Measurements from ENCODE around the gene MAFG. TPM values are rescaled to one million over a fixed set of nuclear protein-coding genes. Genes with fewer than 3 reads are reported as not detected.
A peak's percentile ranks its signal among the peaks of the same experiment; 100 is the strongest.

The MAFG gene
- total and polyA plus RNA-seq, 4 donors, result 11.9 to 33.3 (median 23.3) TPM

- ATAC-seq (ENCODE audit: insufficient read depth, low FRiP score) (no peak), DNase-seq (no peak)
- H3K9ac ChIP-seq (ENCODE audit: insufficient read depth in 1 of 2, low read length in 2 of 2), result no peak overlapping the region
- no peak for TF ChIP-seq CTCF (IDR thresholded peaks at IDR 0.05; ENCODE audit: control extremely low read depth, extremely low read depth)
- H3K4me3 ChIP-seq, result no peak overlapping the region
- no peak overlapping the region for H3K27ac ChIP-seq (ENCODE audit: low read depth in 1 of 2, low read length in 1 of 2)
- no peaks in the 10 kb centered on the region for H3K9me3 ChIP-seq (ENCODE audit: control insufficient read depth in 4 of 4, insufficient read depth in 3 of 4, low read length in 3 of 4)
- no peaks in the 10 kb centered on the region for H3K27me3 ChIP-seq (ENCODE audit: control insufficient read depth in 3 of 3, insufficient read depth in 3 of 3, low read length in 2 of 3)
- no peaks in the 10 kb centered on the region for H3K36me3 ChIP-seq (ENCODE audit: control insufficient read depth in 4 of 4, insufficient read depth in 4 of 4, low read length in 4 of 4)
- peaks cover 0 to 34% (median 15%) of the 10 kb centered on the region in 5 donors for H3K4me1 ChIP-seq (ENCODE audit: control insufficient read depth in 5 of 5, insufficient read depth in 5 of 5, low read length in 5 of 5)
- 92 to 96% methylated on average over 31 of the region's 31 CpGs for WGBS, 2 donors
These were observed 2.0 kb upstream of the MAFG start for GRCh38 chr17:81929253-81930141.

DNA sequence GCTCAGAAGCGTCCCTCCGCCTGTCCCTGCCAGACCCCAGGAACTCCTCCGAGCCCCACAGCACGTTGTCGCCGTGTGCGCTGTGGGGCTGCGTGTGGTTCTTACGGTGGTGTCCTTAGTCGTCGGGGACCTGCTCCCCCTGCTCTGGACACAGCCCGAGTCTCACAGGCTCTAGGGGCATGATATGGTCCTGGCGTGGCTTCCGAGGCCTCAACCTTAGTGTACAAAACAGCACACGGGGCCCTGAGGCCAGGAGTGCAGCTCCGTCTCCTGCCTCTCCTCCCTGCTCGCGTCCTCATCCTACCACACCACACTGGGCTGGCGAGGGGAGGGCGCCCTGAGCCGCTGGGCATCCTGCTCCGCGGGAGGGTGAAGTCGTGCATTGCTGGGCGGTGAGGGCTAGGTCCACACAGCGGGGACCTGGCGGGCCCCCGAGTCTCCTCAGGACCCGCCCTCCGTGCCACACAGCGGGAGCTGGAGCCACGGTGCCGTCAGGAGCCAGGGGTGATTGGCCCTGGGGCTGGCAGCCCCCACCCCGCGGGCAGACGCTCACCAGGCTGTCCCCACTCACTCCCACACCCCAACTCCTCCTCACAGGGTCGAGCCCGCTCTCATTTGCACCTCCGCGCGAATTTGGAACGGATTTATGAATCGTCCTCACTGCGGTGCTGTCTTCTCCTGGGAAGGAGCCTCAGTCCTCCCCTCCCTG, 1.2 kb upstream of the MAFG start:
- TF ChIP-seq CTCF (IDR thresholded peaks at IDR 0.05; ENCODE audit: control extremely low read depth, extremely low read depth), result no peak
- no peak overlapping the region for H3K9ac ChIP-seq (ENCODE audit: insufficient read depth in 1 of 2, low read length in 2 of 2)
- no peak for ATAC-seq (ENCODE audit: insufficient read depth, low FRiP score)
- no peaks in the 10 kb centered on the region for H3K9me3 ChIP-seq (ENCODE audit: control insufficient read depth in 4 of 4, insufficient read depth in 3 of 4, low read length in 3 of 4)
- 26 to 27% methylated on average over 35 to 44 of the region's 44 CpGs for WGBS, 2 donors
- H3K4me3 ChIP-seq, result peak overlapping the region; percentile 41
- no peaks in the 10 kb centered on the region for H3K36me3 ChIP-seq (ENCODE audit: control insufficient read depth in 4 of 4, insufficient read depth in 4 of 4, low read length in 4 of 4)
- peak in 1 of 3 donors; percentile 15 for DNase-seq
- H3K4me1 ChIP-seq (ENCODE audit: control insufficient read depth in 5 of 5, insufficient read depth in 5 of 5, low read length in 5 of 5), result peaks cover 3 to 40% (median 19%) of the 10 kb centered on the region in 5 donors
- H3K27ac ChIP-seq (ENCODE audit: low read depth in 1 of 2, low read length in 1 of 2), result no peak overlapping the region
- no peaks in the 10 kb centered on the region for H3K27me3 ChIP-seq (ENCODE audit: control insufficient read depth in 3 of 3, insufficient read depth in 3 of 3, low read length in 2 of 3)

- 0 to 1% methylated on average over 16 to 76 of the region's 78 CpGs for WGBS, 2 donors
- Histone ChIP-seq H3K9ac (ENCODE audit: insufficient read depth in 1 of 2, low read length in 2 of 2) (peak overlapping the region in 1 of 2 donors; percentile 12), H3K4me3 (peak overlapping the region; percentile 83), H3K27ac (ENCODE audit: low read depth in 1 of 2, low read length in 1 of 2) (peak overlapping the region; percentile 89 to 90), H3K9me3 (ENCODE audit: control insufficient read depth in 4 of 4, insufficient read depth in 3 of 4, low read length in 3 of 4) (no peaks in the 10 kb centered on the region), H3K4me1 (ENCODE audit: control insufficient read depth in 5 of 5, insufficient read depth in 5 of 5, low read length in 5 of 5) (peaks cover 7 to 46% (median 14%) of the 10 kb centered on the region in 5 donors), H3K36me3 (ENCODE audit: control insufficient read depth in 4 of 4, insufficient read depth in 4 of 4, low read length in 4 of 4) (peaks cover 0 to 8% (median 2%) of the 10 kb centered on the region in 4 donors), H3K27me3 (ENCODE audit: control insufficient read depth in 3 of 3, insufficient read depth in 3 of 3, low read length in 2 of 3) (no peaks in the 10 kb centered on the region)
- no peak for TF ChIP-seq CTCF (IDR thresholded peaks at IDR 0.05; ENCODE audit: control extremely low read depth, extremely low read depth)
- DNase-seq (no peak), ATAC-seq (ENCODE audit: insufficient read depth, low FRiP score) (no peak)
These were observed 333 bp downstream of the MAFG start for GRCh38 chr17:81927152-81927652.
